Activated CD4-positive, alpha-beta T cell treated with anti-CD3 and anti-CD28 coated beads, Interleukin-2, Interleukin-4, amounts not matched to agents 100 ng/mL and 50 ng/mL, durations not matched to agents 16 hours and 8 hours (primary cell): Measurements from ENCODE around the gene LRCH3.
A peak's percentile ranks its signal among the peaks of the same experiment; 100 is the strongest.

Experiments used
- DNase-seq: peaks from one replicate; pipeline ENCODE4 v3.0.0-alpha.2; 2020; ENCODE audit warnings: low spot score

Gene LRCH3

GRCh38 chr3:197791113-197791891 lies at the start of gene LRCH3:
LRCH3 (plus strand) TSS chr3:197791254; CDS start chr3:197791279, 25 bp downstream.
- peak; percentile 85 for DNase-seq

DNA sequence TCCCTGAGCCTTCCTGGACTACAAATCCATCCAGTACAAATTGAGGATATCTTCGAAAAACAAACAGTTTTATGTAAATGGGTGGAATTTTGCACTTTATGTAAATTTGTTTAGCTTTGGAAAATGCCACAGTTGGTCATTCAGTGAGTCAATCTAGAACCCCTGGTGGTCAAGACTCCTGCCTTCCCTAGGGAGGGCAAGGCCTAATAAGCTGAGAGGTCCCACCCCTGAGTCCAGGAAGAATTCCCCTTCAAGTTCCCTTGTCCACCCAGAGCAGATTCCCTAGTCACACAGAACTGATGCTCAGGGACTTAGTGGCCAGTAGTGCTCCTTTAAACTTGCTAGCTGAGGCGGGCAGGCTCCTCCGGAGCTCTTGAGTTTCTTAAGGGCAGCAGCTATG lies 48.3 kb upstream of the LRCH3 start:
- no peak for DNase-seq

DNA sequence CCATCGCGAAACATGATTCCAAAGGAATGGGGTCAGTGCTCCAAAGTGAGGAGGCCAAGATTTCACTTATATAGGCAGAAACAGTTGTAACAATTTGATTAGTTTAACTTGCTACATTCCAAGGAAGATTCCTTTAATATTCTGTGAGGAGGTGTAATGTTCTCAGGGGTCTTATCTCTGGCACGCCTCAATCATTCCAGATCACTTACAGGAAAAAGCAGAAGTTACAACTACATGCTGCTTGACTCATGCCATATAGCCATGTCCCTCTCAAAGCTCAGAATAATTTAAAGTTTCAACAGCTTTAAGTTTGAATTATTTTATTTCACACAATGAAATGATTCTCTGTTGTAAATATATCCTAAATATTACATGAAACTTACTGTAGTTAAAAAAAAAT lies 44.8 kb upstream of the LRCH3 start:
- DNase-seq = no peak

GRCh38 chr3:197746801-197747237 lies 44.2 kb upstream of the LRCH3 start:
- no peak for DNase-seq

DNA sequence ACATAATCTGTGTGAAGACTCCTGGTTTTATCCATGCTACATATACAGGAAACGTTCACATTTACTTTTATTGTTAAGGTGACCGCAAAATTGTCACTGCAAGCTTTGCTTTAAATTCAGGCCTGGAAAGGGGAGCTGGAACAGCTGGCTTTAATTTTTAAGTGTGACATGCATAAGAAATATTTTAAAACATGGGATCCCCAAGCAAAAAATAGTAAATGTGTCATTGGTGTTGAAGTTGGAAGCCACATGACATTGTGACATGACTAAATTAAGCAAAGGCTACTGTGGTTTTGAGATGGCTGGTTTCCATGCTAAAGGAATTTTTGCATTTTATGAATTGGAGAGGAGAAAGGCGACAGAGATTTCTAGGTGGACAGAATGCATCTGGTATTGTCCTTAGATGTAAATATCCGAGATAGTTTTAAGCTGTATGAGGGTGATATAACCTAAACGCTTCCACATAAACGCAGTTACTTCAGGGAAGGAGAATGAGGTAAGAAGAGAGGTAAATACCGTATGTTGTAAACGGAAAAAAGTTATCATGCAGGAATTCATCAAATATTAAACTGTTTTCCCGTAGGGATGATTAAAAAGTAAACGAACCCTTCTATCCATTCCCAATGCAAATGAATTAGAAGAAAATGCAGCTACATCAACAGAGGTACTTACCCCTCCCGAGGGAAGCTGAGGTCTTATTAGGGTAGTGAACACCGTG lies 42.3 kb upstream of the LRCH3 start:
- DNase-seq = no peak

DNA sequence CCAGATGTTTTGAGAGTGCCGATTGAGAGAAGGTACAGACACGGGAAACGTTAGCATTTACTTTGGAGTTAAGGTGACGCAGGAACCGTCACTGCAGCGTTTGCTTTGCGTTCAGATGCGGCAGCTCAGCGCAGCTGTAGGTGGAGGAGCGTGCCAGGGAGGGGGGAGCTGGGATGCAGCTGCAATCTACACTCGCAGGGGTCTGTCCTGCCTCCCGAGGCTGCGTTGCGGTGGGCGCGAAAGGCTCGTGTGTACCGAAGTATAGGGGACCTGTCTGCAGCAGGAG lies 41.8 kb upstream of the LRCH3 start:
- peak; percentile 50 for DNase-seq

DNA sequence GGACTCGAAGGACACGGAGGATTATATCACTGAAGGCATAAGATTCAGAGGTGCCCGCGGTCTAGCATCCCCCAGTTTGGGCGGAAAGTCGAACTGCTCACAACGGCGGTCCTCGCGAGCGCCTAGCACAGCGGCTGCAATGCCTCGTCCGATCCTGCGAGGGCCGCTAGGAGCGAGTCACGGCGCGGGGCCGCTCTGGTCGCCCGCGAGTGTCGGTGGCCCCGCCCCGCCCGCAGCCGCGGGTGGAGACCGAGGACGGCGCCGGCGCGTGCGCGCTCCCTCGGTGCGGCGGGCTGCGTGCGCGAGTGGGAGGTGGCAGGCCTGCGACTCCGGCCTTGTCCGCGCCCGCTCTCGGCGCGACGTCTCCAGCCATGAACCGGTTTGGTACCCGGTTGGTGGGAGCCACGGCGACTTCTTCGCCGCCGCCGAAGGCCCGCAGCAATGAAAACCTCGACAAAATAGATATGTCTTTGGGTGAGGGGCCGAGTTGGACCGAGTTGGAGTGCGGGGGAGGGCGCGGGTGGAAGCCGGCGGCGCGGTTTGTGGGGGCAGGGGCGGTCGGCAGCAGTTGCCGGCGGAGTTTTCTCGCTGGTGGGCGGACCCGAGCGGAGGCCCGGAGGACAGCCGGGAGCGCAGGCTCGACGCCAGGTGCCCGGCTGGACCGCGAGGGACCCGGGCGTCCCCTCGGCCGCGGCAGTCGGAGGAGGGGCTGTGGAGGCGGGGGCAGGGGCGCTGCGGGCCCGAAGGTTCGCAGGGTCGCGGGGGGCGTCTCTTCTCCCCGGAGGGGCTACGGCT lies 41.3 kb upstream of the LRCH3 start, which contains the start of gene FYTTD1:
Gene FYTTD1 (plus strand): TSS at position 283 of the 795 bp plus-strand sequence. CDS start 89 bp downstream, at position 372.
- DNase-seq = peak; percentile 83

GRCh38 chr3:197750396-197750831 lies 40.6 kb upstream of the LRCH3 start:
- DNase-seq = peak; percentile 60

DNA sequence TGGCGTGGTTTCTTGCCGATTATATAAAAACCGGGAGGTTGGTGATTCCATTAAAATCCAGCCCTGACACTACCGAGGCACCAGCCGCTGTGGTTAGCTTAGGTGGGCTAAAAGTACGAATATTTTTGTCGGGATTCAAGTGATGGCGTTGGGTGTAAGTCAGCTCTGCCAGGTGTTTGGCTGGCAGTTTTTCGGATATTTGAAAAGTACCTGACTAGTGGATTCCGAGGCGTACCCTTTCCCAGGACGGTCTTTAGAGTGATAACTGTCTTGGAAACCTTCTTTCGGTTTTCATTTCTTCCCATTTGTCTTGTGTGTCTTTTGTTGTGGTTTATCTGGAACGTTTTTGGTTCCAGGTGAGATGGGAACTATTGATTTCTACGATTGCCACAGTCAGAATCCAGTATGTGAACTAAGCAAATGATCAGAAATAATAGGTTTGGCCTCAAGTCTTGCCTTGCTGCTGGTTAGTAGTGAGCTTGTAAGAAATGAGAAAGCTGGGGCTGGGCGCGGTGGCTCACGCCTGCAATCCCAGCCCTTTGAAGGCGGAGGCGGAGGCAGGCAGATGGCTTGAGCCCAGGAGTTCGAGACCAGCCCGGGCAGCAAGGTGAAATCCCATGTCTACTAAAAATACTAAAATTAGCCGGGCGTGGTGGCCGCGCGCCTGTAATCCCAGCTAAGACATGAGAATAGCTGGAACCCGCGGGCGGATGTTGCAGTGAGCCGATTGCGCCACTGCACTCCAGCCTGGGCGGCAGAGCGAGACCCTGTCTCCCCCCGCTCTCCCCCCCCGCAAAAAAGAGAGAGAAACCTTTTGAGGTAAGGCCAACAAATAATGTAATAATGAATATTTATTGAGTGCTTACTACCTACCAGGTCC lies 40.0 kb upstream of the LRCH3 start:
- DNase-seq = peak; percentile 19

DNA sequence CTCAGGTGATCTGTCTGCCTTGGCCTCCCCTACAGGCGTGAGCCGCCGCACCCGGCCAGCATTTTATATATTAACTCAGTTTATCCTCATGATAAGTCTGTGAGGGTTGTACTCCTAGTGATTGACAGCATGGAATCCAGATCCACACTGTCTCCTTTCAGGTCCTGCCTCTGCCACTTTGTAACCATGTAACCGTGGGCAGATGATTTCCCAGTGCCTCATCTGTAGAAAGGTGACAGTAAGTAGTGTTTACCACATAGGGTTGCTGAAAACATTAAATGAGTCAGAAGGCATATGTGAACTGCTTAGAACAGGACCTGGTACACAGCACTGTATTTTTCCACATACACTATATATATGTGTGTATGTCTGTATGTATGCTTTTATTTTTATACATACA lies 38.9 kb upstream of the LRCH3 start:
- peak; percentile 8 for DNase-seq

DNA sequence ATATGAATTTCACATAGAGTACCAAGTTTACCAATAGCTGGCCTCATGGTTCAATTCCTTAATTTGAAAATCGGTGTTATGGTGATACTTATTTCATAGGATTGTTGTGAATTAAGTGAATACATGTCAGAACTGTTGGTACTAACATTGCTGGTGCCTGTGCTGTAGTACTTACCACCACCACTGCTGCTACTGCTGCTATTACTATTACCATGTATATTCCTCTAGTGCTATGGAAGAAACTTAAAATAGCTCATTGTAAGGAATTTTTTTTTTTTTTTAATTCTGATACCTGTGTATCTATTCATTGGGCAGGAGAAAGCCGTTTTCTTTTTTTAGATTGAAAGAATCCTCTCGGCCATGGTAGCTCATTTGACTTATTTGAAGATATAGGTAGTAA lies 37.8 kb upstream of the LRCH3 start:
- DNase-seq = no peak

DNA sequence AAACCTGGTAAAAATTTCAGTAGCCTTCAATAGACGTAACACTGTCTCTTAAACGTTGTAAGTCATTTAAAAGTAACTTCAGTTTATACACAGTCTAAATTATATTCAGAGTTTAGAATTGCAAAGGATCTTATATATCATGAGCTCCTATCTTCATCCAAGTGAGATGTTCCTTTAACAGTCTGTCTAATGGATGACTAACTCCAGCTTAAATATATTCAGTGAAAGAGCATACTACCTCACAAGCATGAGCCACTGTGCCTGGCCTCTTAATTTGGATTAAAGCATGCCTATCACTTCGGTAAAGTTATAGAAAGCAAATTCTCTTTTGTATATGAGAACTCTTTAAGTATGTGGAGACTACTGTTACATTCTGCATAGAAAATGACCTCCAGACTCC lies 34.4 kb upstream of the LRCH3 start:
- DNase-seq = no peak

- no peak for DNase-seq
These were observed 32.5 kb upstream of the LRCH3 start for GRCh38 chr3:197758512-197758911.

DNA sequence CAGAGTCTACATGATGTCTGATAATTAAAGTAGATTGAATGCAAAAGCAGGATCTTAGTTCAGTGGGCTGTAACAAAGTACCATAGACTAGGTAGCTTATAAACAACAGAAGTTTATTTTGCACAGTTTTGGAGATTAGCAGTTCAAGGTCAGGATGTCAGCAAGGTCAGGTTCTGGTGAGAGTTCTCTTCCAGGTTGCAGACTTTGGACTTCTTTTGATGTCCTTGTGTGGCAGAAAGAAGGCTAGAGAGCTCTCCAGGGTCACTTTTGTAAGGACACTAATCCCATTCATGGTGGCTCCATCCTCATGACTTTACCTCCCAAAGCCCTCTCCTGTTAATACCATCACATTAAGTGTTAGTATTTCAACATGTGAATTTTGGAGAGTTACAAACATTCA lies 29.3 kb upstream of the LRCH3 start:
- DNase-seq = no peak

GRCh38 chr3:197775317-197775716 lies 15.7 kb upstream of the LRCH3 start:
- DNase-seq = no peak

DNA sequence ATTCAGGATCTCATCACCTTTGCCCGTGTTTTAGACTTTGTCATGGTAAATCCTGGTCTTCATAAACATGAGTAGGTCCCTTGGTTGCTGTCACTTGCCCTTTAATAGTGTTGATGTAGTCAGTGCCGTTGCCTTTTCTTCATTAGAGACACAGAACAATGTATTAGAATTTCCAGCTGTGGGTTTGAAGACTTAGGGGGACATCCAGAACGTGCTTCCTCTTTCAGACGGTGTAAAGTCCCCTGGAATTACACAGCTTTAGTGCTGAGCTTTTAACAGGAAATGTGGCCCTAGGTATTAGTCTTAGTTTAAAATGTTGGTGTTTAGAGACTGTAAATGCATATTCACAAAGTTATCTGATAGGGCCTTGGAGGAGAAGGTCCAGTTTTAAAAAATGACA lies 8.8 kb upstream of the LRCH3 start:
- DNase-seq = no peak

- DNase-seq = no peak
These were observed 7.0 kb upstream of the LRCH3 start for GRCh38 chr3:197784019-197784585.

DNA sequence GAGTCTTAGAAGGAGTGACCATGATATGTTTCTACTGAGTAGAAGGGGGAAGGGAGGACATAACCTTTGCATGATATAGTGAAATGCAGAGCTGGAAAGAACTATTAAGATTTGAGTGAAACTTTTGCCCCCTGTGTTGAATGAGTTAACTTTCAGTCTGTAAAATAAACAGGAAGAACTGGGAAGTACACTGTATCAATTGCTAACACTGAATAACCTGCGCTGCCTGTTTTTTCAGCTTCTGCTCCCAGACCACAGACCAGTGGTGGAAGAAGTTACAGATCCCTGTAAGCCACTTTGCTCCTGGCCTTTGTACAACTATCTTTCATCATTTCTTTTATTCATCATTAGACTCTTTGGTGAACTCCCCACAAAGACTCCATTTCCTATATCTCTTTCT lies 3.6 kb upstream of the LRCH3 start:
- DNase-seq = no peak

GRCh38 chr3:197789309-197789708 lies 1.7 kb upstream of the LRCH3 start:
- no peak for DNase-seq

GRCh38 chr3:197790033-197790432 lies 1.0 kb upstream of the LRCH3 start:
- DNase-seq = no peak

- peak; percentile 37 for DNase-seq
These were observed 1.0 kb downstream of the LRCH3 start for GRCh38 chr3:197791892-197792647.
